T-helper 17 cell (primary cell): ENCODE measurements around the gene SASH1. TPM values are rescaled to one million over a fixed set of nuclear protein-coding genes. Genes with fewer than 3 reads are reported as not detected.
A peak's percentile ranks its signal among the peaks of the same experiment; 100 is the strongest.

Experiments
- ATAC-seq: fragments of 150-1000 bp; cut with Tn5 transposase; 2 replicates; pipeline ENCODE4 v1.10.0; 2021; ENCODE audit warnings: mild to moderate bottlenecking, moderate library complexity
- DNase-seq, 3 donors: peaks; one replicate each; pipeline versions ENCODE4 v3.0.0 to v3.0.0-alpha.2; 2020 to 2021
- H3K9me3 ChIP-seq: one replicate; pipeline ENCODE4 v1.7.0; 2013; ENCODE audit warnings: low read length, mild to moderate bottlenecking; ENCODE audit not compliant: control insufficient read depth, poor library complexity, severe bottlenecking
- H3K27ac Mint-ChIP-seq: one replicate; pipeline ENCODE4 v1.8.0; 2022; ENCODE audit warnings: mild to moderate bottlenecking, moderate library complexity, mixed read lengths
- H3K27me3 Mint-ChIP-seq: one replicate; pipeline ENCODE4 v1.8.0; 2022; ENCODE audit warnings: mixed read lengths
- H3K36me3 Mint-ChIP-seq: one replicate; pipeline ENCODE4 v1.8.0; 2022; ENCODE audit warnings: low read depth, mixed read lengths
- H3K4me1 Mint-ChIP-seq: one replicate; pipeline ENCODE4 v1.8.0; 2022; ENCODE audit warnings: mild to moderate bottlenecking, mixed read lengths
- H3K4me3 Mint-ChIP-seq: one replicate; pipeline ENCODE4 v1.8.0; 2022; ENCODE audit warnings: mild to moderate bottlenecking, moderate library complexity, mixed read lengths
- total RNA-seq, 4 donors: library from RNA in 2 of 4; stranded (reverse) in 2 of 4; gene quantifications; one replicate each; pipeline ENCODE4 v1.2.3 and lab custom pipeline; 2022 to 2026

SASH1 gene
- total RNA-seq, 2 donors from 2014 or later = 6.2 to 19.9 TPM

DNA sequence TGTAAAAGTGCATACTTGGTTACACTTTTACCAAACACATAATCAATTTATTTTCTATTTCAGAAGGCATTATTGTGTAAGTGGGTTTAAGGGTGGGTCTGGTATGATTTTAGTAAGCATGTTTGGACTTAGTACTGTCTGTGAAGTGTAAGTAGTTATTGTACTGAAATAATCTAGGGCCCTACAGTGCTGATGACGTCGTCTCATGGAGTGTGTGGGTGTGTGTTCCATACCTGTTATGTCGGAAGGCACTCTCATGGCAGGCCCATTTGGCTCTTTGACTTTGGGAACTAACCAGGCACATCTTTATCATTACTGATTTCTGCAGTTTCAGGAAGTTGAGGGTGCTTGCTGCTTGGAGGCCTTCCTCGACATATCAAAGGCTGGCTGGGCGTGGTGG, 155.1 kb downstream of the SASH1 start:
- H3K4me1 Mint-ChIP-seq = peaks cover 2% of the 10 kb centered on the region
- no peaks in the 10 kb centered on the region for H3K36me3 Mint-ChIP-seq
- DNase-seq (no peak), ATAC-seq (no peak)
- H3K9me3 ChIP-seq = no peaks in the 10 kb centered on the region
- H3K4me3 Mint-ChIP-seq = no peak overlapping the region
- H3K27ac Mint-ChIP-seq = no peak overlapping the region
- peaks cover 30% of the 10 kb centered on the region for H3K27me3 Mint-ChIP-seq

DNA sequence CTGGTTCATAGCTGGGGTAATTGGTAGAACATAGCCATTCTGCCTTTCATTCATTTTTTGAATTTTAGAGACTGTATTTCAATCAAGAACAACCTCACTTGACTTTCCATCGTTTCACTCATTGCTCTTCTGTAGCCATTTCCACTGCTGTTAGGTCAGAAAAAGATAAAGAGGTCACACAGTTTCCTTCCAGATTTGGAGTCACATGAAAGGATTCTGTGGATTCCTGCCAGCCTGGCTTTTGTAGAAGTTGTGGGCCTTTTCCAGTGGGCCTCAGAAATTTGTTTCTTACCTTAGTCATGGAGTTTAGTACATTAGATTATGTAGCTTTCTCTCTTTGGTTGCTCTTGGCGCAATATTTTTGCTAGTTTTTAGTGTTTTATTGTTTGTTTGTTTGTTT, 157.8 kb downstream of the SASH1 start:
- ATAC-seq (no peak), DNase-seq (no peak)
- peaks cover 46% of the 10 kb centered on the region for H3K27me3 Mint-ChIP-seq
- no peak overlapping the region for H3K4me3 Mint-ChIP-seq
- H3K36me3 Mint-ChIP-seq = no peaks in the 10 kb centered on the region
- no peak overlapping the region for H3K27ac Mint-ChIP-seq
- no peaks in the 10 kb centered on the region for H3K9me3 ChIP-seq
- H3K4me1 Mint-ChIP-seq = no peaks in the 10 kb centered on the region

DNA sequence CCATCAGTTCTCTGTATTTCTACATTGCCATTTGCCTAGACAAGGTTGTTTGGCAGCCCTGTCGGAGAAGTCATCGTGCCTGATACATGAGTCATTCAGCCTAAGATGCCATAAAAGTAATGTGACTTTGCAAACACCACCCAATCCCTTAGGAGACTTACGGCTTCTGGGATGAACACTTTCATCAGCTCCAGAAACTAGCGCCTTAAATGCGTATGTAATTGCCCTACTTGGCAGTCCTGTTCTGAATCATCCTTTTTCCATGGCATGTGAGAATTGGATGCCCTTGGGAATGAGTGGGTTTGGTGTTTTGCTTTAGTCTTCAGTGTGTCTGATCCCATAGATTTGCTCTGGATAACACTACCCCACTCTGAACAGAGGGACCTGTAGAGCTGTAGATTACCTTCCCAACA, 158.5 kb downstream of the SASH1 start:
- Mint-ChIP-seq H3K36me3 (no peaks in the 10 kb centered on the region), H3K27ac (no peak overlapping the region), H3K4me3 (no peak overlapping the region), H3K27me3 (peaks cover 46% of the 10 kb centered on the region), H3K4me1 (no peaks in the 10 kb centered on the region)
- H3K9me3 ChIP-seq = no peaks in the 10 kb centered on the region
- DNase-seq (no peak), ATAC-seq (no peak)

DNA sequence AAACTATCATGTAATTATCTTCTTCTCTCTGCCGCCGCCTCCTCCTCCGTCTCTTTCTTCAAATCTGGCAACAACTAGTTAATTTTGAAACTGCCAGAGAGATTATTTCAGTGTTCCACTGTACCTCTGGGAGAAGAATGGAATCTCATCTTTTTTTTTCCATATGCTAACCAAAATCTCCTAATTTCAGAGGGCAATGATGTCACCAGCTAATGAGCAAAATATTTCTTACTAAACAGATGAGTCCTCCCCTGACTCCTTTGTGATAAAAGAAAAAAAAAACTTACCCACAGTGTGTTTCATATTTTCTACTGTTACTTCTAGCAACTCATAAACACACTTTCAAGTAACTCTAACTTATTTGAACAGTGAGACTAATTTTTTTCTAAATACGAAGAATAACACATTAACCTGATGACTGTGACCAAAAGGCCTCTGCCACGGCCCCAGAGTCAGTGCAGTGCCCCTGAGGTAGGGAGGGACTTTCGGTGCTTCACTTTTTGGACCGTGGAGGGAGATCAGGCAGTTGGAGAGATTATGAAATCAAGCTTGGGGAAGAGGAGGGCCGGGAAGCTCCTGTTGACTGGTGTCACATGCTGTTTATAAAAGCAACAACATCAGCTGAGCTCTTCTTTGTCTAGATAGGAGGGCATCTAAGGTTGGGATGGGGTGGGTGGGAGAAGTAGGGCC, 159.6 kb downstream of the SASH1 start:
- H3K27ac Mint-ChIP-seq = no peak overlapping the region
- H3K4me1 Mint-ChIP-seq = no peaks in the 10 kb centered on the region
- peaks cover 3% of the 10 kb centered on the region for H3K36me3 Mint-ChIP-seq
- no peak for ATAC-seq
- no peak overlapping the region for H3K4me3 Mint-ChIP-seq
- no peaks in the 10 kb centered on the region for H3K9me3 ChIP-seq
- no peak for DNase-seq
- H3K27me3 Mint-ChIP-seq = peaks cover 53% of the 10 kb centered on the region

DNA sequence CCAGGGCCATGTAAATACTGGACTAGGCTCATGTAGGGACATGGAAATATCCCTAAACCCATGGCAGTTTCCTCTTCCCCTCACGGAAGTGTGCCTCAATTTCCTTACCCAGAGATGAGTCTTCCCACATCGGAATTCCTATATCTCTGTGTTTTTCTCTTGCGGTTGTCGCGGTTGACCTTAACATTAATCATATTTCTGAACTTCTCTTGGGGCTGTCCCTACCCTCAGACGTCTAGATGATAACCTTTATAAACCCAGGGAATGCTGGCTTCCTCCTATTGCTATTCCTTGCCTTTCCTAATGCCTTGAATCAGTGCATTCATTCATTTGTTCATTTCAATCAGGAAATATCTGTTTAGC, 160.1 kb downstream of the SASH1 start:
- H3K27me3 Mint-ChIP-seq = peaks cover 53% of the 10 kb centered on the region
- H3K36me3 Mint-ChIP-seq = peaks cover 3% of the 10 kb centered on the region
- H3K4me1 Mint-ChIP-seq = no peaks in the 10 kb centered on the region
- no peak overlapping the region for H3K4me3 Mint-ChIP-seq
- no peaks in the 10 kb centered on the region for H3K9me3 ChIP-seq
- DNase-seq (no peak), ATAC-seq (no peak)
- H3K27ac Mint-ChIP-seq = no peak overlapping the region

DNA sequence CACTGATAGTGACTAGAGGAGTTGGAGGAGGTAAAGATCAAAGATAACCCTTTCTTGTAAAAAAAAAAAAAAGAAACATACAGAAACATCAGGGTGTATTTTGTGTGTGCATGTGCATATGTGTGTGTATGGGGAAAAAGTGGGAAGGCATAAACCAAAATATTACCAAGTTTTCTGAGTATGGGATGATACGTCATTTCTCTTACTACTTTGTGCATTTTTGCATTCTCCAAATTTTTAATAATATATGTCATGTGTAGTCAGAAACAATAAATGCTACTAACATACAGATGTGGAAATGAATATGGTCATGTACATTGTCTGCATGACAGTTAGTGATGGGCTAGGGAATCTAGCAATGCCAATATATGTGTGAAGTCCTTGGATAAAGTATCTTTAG, 161.1 kb downstream of the SASH1 start:
- Mint-ChIP-seq H3K4me3 (no peak overlapping the region), H3K27me3 (peaks cover 62% of the 10 kb centered on the region)
- no peak for ATAC-seq

DNA sequence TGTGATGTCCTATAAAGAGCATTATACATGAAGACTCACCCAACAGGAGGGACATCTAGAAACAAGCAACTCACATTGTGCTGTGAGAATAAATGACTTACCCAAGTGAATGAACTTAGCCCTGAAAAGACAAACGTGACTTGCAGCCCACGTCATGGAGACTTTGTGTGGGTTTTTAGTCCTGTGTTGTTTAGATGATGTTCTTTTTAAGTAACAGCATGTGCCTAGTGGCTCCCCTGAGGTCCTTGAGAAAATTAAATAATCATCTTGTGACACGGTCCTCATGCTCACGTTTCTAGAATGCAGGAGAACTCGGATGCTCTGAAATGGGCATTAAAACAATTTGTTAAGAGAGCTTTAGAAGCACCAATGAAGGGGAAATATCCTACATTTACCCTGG, 165.1 kb downstream of the SASH1 start:
- DNase-seq = no peak
- peaks cover 3% of the 10 kb centered on the region for H3K36me3 Mint-ChIP-seq
- ATAC-seq = no peak
- peaks cover 46% of the 10 kb centered on the region for H3K27me3 Mint-ChIP-seq
- H3K9me3 ChIP-seq = no peaks in the 10 kb centered on the region
- H3K4me3 Mint-ChIP-seq = no peak overlapping the region
- H3K27ac Mint-ChIP-seq = no peak overlapping the region
- H3K4me1 Mint-ChIP-seq = peaks cover 5% of the 10 kb centered on the region

More for the DNA sequence above, 161.1 kb downstream of the SASH1 start:
- no peak for DNase-seq
- Mint-ChIP-seq H3K4me1 (no peaks in the 10 kb centered on the region), H3K36me3 (peaks cover 3% of the 10 kb centered on the region), H3K27ac (no peak overlapping the region)
- no peaks in the 10 kb centered on the region for H3K9me3 ChIP-seq

DNA sequence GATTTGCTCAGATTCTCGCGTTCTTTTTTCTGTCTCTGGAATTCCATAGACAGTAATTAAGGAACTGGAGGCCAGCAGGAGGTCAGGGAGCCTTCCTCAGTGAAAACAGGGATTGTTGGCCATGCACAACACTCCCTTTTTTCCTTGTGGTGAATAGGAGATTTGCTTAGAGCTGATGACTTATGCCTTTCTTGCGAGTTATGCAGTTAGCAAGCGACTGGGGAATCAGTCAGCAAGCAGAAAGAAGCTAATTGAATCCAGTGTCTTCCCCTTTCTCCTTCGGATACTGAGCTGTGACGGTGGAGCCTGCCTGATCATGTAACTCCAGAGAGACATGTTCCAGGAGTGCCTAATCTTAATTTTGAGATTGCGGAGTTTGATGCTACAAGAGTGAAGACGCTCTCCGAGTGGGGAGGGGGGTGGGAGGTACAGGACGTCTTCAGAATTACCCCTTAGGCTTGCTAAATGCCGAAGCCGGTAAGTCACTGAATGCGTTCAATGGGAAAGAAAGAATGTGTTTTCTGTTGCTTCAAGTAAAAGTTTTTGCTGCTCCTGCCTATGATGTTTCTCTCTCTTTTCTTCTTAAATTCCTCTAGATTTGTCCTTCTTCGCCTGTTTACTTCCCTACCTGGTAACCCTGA, 165.9 kb downstream of the SASH1 start:
- DNase-seq = no peak

DNA sequence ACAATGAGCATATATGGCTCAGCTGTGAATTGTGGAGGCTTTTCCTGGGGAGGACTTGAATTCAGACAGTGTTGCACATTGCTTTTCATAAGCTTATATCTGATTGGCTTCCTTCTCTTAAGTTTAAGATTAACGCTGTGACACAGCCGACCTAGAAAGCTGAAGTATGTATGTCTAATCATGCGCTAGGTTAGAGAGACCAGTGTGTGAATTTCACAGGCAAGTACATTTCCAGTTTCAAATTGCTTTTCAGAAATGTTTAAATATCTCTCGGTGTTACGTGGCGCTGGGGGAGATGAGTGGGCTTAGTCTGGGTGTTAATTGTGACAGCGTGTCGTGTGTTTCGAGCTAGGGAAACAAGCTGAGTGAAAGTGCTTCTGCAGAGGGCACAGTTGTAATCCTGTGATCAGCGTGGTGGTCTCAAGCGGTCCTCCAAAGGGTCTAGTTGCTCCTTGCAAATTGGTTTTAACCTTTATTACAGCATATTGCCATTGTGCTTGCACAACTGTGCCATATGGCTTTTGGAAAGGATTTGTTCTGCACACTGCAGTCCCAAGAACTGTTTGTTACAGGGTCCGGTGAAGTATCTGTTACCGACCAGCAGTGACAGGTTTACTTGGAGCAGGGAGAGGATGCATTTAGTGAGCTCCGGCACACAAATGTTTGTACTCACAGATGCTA, 166.6 kb downstream of the SASH1 start:
- H3K27me3 Mint-ChIP-seq = peaks cover 50% of the 10 kb centered on the region
- H3K9me3 ChIP-seq = no peaks in the 10 kb centered on the region
- peaks cover 3% of the 10 kb centered on the region for H3K36me3 Mint-ChIP-seq
- H3K4me1 Mint-ChIP-seq = peaks cover 5% of the 10 kb centered on the region
- ATAC-seq (no peak), DNase-seq (no peak)
- H3K4me3 Mint-ChIP-seq = no peak overlapping the region
- peak overlapping the region; percentile 3 for H3K27ac Mint-ChIP-seq

More for the DNA sequence above, 165.9 kb downstream of the SASH1 start:
- H3K4me3 Mint-ChIP-seq = no peak overlapping the region
- no peaks in the 10 kb centered on the region for H3K9me3 ChIP-seq
- peaks cover 50% of the 10 kb centered on the region for H3K27me3 Mint-ChIP-seq
- H3K4me1 Mint-ChIP-seq = peaks cover 5% of the 10 kb centered on the region
- H3K27ac Mint-ChIP-seq = peak overlapping the region; percentile 3
- ATAC-seq = no peak
- H3K36me3 Mint-ChIP-seq = peaks cover 3% of the 10 kb centered on the region

DNA sequence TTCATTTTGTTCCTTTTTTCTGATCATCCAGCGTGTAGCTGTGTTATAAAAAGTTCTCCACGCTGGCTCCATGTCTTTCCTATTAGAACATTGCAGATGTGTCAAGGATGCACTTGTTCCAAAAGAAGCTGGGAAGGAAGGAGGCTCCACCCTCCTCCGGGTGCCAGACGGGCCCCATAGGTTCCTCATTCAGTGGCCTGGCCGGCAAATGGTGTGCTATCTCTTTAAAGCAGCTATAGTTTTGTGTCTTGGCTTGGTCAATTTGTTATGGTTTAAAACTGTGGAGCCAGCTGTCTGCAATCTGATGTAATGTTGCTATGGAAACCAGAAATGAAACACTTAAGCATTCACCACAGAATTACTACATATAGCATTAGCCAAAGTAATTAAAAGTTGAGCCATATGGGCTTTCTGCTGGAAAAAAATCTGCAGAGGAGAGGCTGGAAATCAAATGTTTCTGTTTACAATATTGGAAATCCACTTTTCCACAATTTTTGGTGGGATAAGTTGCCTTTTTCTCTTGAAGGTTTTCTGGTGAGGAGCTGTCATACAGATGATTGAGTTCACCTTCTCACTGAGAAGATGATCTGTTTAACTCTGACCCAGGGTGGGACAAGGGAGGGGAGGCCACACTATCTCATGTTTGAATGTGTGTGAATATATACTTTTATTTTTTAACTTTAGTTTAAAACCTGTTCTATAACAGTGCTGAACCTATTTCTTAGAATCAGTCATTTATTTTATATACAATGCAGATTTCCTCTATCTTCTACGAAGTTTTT, 167.4 kb downstream of the SASH1 start:
- Mint-ChIP-seq H3K4me3 (no peak overlapping the region), H3K27me3 (peaks cover 45% of the 10 kb centered on the region), H3K27ac (no peak overlapping the region), H3K4me1 (peaks cover 5% of the 10 kb centered on the region), H3K36me3 (peaks cover 3% of the 10 kb centered on the region)
- no peaks in the 10 kb centered on the region for H3K9me3 ChIP-seq
- DNase-seq (no peak), ATAC-seq (peak; percentile 23)

DNA sequence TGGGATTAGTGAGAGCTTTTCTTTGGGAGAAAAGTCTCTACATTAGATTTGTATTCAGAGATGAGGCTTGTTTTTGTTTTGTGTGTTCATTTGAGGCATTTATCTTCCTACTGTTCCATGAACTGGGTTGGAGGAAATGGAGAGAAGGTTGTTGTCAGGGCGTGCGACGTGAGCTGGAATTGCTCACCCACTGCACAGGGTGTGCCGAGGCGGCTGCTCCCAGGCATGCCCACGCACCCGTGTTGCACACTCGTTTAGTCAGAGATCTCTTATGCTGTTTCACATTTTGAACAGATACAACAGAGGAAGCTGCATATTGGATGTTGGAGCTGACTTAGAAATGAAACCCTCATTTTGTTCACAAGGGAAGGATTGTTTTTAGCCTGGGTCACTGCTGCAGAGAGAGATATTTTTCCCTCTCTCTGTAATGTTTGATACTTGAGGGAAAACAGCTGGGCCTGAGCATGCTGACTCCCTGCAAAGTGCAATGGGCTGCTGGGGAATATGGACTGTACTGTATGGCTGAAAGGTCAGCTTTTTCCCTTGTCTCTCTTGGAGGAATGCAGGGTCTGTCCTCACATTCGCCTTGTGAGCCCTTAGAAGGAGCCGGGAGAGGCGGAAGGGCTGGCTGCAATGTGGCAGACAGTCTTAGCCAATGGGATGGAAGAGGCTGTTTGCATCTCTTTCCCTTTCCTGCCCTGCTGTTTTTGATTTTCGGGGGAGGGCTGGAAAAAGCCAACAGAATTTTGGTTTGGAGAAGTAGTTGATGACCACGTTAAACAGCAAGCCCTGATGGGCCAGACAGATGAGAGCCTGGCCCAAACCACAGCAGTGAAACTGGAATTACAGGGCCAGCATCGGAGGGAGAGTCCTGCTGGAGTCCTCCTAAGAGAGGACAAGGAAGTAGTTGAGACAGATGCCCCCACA, 170.8 kb downstream of the SASH1 start:
- no peaks in the 10 kb centered on the region for H3K36me3 Mint-ChIP-seq
- H3K4me3 Mint-ChIP-seq = no peak overlapping the region
- H3K9me3 ChIP-seq = no peaks in the 10 kb centered on the region

DNA sequence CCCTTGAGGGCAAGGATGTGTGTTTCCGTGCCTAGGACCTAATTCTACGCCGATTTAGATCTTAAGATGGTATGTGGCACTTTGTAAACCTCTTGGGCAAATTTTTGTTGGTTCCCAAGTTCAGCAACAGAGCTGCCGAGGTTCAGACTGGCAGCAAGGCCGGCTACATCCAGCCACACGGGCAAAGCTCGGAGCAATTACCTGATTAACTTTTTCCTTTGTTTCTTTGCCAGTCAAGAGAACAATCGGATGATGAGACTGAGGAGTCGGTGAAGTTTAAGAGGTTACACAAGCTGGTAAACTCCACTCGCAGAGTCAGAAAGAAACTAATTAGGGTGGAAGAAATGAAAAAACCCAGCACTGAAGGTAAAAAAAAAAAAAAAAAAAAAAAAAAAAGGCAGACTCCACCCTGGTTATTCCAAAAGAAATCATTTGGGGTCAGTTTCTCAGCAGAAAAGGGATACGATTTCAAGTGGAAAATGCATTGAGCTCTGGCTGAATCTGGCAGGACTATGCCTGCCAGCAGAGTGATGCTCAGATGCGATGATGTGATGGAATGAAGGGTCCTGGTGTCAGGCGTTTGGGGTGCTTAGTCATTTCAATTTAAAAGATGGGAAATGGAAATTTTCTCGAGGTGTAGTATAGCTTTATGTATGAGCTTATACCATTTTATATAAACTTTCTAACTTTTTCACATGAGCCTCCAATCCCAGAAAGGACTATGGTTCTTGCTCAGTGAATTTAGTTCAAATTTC, 171.6 kb downstream of the SASH1 start:
- H3K9me3 ChIP-seq = no peaks in the 10 kb centered on the region
- H3K27ac Mint-ChIP-seq = no peak overlapping the region
- ATAC-seq = no peak

More for the DNA sequence above, 170.8 kb downstream of the SASH1 start:
- Mint-ChIP-seq H3K27me3 (peaks cover 33% of the 10 kb centered on the region), H3K27ac (no peak overlapping the region), H3K4me1 (peaks cover 7% of the 10 kb centered on the region)
- DNase-seq (no peak), ATAC-seq (no peak)

More for the DNA sequence above, 171.6 kb downstream of the SASH1 start:
- H3K4me1 Mint-ChIP-seq = peaks cover 4% of the 10 kb centered on the region
- H3K4me3 Mint-ChIP-seq = no peak overlapping the region
- peaks cover 25% of the 10 kb centered on the region for H3K27me3 Mint-ChIP-seq
- no peaks in the 10 kb centered on the region for H3K36me3 Mint-ChIP-seq
- no peak for DNase-seq
